ENCODE results near the gene CNTNAP2.

Gene CNTNAP2

GRCh38 chr7:146654048-146654447, 537.4 kb downstream of the CNTNAP2 start (continued):
- TF ChIP-seq, protein P1, sequence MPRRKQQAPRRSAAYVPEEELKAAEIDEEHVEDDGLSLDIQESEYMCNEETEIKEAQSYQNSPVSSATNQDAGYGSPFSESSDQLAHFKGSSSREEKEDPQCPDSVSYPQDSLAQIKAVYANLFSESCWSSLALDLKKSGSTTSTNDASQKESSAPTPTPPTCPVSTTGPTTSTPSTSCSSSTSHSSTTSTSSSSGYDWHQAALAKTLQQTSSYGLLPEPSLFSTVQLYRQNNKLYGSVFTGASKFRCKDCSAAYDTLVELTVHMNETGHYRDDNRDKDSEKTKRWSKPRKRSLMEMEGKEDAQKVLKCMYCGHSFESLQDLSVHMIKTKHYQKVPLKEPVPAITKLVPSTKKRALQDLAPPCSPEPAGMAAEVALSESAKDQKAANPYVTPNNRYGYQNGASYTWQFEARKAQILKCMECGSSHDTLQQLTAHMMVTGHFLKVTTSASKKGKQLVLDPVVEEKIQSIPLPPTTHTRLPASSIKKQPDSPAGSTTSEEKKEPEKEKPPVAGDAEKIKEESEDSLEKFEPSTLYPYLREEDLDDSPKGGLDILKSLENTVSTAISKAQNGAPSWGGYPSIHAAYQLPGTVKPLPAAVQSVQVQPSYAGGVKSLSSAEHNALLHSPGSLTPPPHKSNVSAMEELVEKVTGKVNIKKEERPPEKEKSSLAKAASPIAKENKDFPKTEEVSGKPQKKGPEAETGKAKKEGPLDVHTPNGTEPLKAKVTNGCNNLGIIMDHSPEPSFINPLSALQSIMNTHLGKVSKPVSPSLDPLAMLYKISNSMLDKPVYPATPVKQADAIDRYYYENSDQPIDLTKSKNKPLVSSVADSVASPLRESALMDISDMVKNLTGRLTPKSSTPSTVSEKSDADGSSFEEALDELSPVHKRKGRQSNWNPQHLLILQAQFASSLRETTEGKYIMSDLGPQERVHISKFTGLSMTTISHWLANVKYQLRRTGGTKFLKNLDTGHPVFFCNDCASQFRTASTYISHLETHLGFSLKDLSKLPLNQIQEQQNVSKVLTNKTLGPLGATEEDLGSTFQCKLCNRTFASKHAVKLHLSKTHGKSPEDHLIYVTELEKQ (tag by site-specific recombination; IDR thresholded peaks at IDR 0.05; ENCODE audit: borderline replicate concordance), result no peak
- TF ChIP-seq ZNF785 (tag by site-specific recombination; IDR thresholded peaks at IDR 0.05) (no peak), TRIM28 (IDR thresholded peaks at IDR 0.05; ENCODE audit: borderline replicate concordance, low read length) (peak; percentile 85; the same call in 1 of the 2 replicates), ZNF48 (tag by site-specific recombination; IDR thresholded peaks at IDR 0.05) (no peak), ZNF138 (tag by site-specific recombination; IDR thresholded peaks at IDR 0.05; ENCODE audit: borderline replicate concordance) (no peak), ZNF639 (tag by site-specific recombination; IDR thresholded peaks at IDR 0.05) (peak; percentile 81), ZBTB1 (tag by site-specific recombination; IDR thresholded peaks at IDR 0.05) (no peak), SCRT2 (tag by site-specific recombination; IDR thresholded peaks at IDR 0.05) (peak; percentile 51; the same call in 1 of the 2 replicates), ZNF776 (tag by site-specific recombination; IDR thresholded peaks at IDR 0.05; ENCODE audit: borderline replicate concordance) (no peak), IKZF3 (tag by site-specific recombination; IDR thresholded peaks at IDR 0.05) (peak; percentile 75), YY1 (tag by site-specific recombination; IDR thresholded peaks at IDR 0.05) (no peak; the same call in 1 of the 2 replicates), ZFP69B (tag by site-specific recombination; IDR thresholded peaks at IDR 0.05) (no peak), ZEB2 (tag by site-specific recombination; IDR thresholded peaks at IDR 0.05) (peak; percentile 36; the same call in 1 of the 2 replicates), OSR2 (tag by site-specific recombination; IDR thresholded peaks at IDR 0.05) (peak; percentile 88), ZNF155 (tag by site-specific recombination; IDR thresholded peaks at IDR 0.05) (no peak), GLI2 (tag by site-specific recombination; IDR thresholded peaks at IDR 0.05; ENCODE audit: borderline replicate concordance, low read depth) (peak; percentile 69; the same call in 1 of the 2 replicates), ZBTB20 (tag by site-specific recombination; IDR thresholded peaks at IDR 0.05) (no peak), ZNF76 (tag by site-specific recombination; IDR thresholded peaks at IDR 0.05; ENCODE audit: borderline replicate concordance, low read depth) (no peak), ZNF221 (tag by site-specific recombination; IDR thresholded peaks at IDR 0.05; ENCODE audit: borderline replicate concordance) (no peak), KLF7 (tag by site-specific recombination; IDR thresholded peaks at IDR 0.05; ENCODE audit: borderline replicate concordance) (peak; percentile 75; the same call in 1 of the 2 replicates)
- TF ChIP-seq, protein P2, sequence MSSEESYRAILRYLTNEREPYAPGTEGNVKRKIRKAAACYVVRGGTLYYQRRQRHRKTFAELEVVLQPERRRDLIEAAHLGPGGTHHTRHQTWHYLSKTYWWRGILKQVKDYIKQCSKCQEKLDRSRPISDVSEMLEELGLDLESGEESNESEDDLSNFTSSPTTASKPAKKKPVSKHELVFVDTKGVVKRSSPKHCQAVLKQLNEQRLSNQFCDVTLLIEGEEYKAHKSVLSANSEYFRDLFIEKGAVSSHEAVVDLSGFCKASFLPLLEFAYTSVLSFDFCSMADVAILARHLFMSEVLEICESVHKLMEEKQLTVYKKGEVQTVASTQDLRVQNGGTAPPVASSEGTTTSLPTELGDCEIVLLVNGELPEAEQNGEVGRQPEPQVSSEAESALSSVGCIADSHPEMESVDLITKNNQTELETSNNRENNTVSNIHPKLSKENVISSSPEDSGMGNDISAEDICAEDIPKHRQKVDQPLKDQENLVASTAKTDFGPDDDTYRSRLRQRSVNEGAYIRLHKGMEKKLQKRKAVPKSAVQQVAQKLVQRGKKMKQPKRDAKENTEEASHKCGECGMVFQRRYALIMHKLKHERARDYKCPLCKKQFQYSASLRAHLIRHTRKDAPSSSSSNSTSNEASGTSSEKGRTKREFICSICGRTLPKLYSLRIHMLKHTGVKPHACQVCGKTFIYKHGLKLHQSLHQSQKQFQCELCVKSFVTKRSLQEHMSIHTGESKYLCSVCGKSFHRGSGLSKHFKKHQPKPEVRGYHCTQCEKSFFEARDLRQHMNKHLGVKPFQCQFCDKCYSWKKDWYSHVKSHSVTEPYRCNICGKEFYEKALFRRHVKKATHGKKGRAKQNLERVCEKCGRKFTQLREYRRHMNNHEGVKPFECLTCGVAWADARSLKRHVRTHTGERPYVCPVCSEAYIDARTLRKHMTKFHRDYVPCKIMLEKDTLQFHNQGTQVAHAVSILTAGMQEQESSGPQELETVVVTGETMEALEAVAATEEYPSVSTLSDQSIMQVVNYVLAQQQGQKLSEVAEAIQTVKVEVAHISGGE (tag by site-specific recombination; conservative IDR thresholded peaks at IDR 0.05; ENCODE audit: low read depth), result no peak
- TF ChIP-seq, protein P3, sequence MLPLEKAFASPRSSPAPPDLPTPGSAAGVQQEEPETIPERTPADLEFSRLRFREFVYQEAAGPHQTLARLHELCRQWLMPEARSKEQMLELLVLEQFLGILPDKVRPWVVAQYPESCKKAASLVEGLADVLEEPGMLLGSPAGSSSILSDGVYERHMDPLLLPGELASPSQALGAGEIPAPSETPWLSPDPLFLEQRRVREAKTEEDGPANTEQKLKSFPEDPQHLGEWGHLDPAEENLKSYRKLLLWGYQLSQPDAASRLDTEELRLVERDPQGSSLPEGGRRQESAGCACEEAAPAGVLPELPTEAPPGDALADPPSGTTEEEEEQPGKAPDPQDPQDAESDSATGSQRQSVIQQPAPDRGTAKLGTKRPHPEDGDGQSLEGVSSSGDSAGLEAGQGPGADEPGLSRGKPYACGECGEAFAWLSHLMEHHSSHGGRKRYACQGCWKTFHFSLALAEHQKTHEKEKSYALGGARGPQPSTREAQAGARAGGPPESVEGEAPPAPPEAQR (tag by site-specific recombination; IDR thresholded peaks at IDR 0.05), result no peak
- TF ChIP-seq, protein P4, sequence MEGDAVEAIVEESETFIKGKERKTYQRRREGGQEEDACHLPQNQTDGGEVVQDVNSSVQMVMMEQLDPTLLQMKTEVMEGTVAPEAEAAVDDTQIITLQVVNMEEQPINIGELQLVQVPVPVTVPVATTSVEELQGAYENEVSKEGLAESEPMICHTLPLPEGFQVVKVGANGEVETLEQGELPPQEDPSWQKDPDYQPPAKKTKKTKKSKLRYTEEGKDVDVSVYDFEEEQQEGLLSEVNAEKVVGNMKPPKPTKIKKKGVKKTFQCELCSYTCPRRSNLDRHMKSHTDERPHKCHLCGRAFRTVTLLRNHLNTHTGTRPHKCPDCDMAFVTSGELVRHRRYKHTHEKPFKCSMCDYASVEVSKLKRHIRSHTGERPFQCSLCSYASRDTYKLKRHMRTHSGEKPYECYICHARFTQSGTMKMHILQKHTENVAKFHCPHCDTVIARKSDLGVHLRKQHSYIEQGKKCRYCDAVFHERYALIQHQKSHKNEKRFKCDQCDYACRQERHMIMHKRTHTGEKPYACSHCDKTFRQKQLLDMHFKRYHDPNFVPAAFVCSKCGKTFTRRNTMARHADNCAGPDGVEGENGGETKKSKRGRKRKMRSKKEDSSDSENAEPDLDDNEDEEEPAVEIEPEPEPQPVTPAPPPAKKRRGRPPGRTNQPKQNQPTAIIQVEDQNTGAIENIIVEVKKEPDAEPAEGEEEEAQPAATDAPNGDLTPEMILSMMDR (tag by site-specific recombination; IDR thresholded peaks at IDR 0.05), result no peak
- TF ChIP-seq, protein P5, sequence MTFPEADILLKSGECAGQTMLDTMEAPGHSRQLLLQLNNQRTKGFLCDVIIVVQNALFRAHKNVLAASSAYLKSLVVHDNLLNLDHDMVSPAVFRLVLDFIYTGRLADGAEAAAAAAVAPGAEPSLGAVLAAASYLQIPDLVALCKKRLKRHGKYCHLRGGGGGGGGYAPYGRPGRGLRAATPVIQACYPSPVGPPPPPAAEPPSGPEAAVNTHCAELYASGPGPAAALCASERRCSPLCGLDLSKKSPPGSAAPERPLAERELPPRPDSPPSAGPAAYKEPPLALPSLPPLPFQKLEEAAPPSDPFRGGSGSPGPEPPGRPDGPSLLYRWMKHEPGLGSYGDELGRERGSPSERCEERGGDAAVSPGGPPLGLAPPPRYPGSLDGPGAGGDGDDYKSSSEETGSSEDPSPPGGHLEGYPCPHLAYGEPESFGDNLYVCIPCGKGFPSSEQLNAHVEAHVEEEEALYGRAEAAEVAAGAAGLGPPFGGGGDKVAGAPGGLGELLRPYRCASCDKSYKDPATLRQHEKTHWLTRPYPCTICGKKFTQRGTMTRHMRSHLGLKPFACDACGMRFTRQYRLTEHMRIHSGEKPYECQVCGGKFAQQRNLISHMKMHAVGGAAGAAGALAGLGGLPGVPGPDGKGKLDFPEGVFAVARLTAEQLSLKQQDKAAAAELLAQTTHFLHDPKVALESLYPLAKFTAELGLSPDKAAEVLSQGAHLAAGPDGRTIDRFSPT (tag by site-specific recombination; IDR thresholded peaks at IDR 0.05), result peak; percentile 77
- TF ChIP-seq, protein P6, sequence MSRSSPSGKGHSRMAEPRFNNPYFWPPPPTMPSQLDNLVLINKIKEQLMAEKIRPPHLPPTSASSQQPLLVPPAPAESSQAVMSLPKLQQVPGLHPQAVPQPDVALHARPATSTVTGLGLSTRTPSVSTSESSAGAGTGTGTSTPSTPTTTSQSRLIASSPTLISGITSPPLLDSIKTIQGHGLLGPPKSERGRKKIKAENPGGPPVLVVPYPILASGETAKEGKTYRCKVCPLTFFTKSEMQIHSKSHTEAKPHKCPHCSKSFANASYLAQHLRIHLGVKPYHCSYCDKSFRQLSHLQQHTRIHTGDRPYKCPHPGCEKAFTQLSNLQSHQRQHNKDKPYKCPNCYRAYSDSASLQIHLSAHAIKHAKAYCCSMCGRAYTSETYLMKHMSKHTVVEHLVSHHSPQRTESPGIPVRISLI (tag by site-specific recombination; IDR thresholded peaks at IDR 0.05), result no peak
